Raji (cell line): ENCODE data around the gene METTL18.

Experiments
- POLR2A ChIP-seq: IDR thresholded peaks from 2 replicates; pipeline ENCODE4 v1.6.1; 2011; ENCODE audit warnings: low read depth, low read length, control low read depth; ENCODE audit not compliant: insufficient read depth

The METTL18 gene

DNA sequence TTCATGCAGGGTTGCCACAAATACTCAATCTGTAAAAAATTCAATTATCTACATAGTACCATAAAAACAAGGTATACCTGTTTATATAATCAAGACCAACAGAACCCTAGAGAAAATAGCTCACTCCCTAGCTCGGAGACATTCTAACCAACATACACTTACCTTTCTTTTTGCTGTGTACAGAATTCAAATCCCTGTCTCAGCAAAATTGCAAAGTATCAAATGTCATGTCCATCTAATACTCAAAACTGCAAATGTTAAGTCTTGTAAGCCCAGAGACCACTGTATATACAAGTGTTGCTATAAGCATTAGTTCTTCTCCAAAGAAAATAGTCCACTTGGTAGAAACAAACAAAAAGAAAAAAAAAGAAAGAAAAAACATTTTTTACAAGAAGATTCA is 44.7 kb downstream of the METTL18 start:
- no peak for TF ChIP-seq POLR2A

- TF ChIP-seq POLR2A, result no peak
Observed at GRCh38 chr1:169746550-169746949, 48.2 kb downstream of the METTL18 start.

- no peak for TF ChIP-seq POLR2A
Observed at GRCh38 chr1:169745015-169745861, 49.5 kb downstream of the METTL18 start.
